ENCODE measurements around the gene TENT4B. TPM values are rescaled to one million over a fixed set of nuclear protein-coding genes. Genes with fewer than 3 reads are reported as not detected.

Gene TENT4B
- total and polyA plus RNA-seq, 2 experiments from 2014 or later: 7.7 to 14.8 TPM

DNA sequence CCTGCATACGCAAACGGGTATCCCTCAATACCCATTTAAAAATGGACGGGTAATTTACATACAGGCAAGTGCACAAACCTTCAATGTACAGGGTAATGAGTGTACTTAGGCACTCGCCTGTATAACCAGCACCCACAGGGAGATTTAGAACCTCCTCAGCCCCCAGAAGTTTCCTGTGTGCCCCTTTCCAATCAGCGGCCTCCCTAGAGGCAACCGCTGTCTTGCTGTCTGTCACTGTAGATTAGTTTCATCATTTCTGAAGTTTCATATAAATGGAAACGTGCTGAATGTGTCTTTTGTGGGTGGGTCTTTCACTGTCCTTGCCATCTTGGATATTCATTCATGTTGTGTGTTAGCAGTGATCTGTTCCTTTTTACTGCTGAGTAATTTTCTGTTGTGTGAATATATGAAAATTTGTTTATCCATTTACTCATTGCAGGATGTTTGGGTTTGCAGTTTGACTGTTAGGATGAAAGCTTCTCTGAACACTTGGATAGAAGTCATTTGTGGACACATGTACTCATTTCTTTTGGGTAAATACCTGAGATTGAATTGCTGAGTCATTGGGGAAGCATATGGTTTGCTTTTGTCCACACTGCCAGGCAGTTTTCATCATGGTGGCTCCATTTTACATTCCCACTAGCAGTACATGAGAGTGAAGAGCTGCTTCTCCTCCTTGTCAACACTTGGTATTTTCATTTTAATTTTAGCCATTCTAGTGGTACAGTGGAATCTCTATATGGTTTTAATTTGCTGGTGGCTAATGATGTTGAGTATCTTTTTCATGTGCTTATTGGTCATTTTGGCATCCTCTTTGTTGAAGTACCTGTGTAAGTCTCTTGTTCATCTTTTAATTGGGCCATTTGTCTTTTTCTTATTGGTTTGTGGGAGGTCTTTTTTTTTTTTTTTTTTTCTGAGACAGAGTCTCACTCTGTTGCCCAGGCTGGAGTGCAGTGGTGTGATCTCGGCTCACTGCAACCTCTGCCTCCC is 111.1 kb downstream of the TENT4B start:
- no peak overlapping the region for H3K4me2 ChIP-seq
- TF ChIP-seq CTCF (IDR thresholded peaks at IDR 0.05; ENCODE audit: poor library complexity) (no peak), EZH2phosphoT487 (IDR thresholded peaks at IDR 0.05; ENCODE audit: low read depth, severe bottlenecking, unreplicated experiment) (no peak), EZH2 (IDR thresholded peaks at IDR 0.05; ENCODE audit: borderline replicate concordance) (no peak)
- no peaks in the 10 kb centered on the region for H3K79me2 ChIP-seq
- no peaks in the 10 kb centered on the region for H4K20me1 ChIP-seq (ENCODE audit: insufficient read depth, poor library complexity, severe bottlenecking)
- no peak overlapping the region for H3K27ac ChIP-seq
- H3K4me1 ChIP-seq (ENCODE audit: insufficient read depth): peaks cover 25% of the 10 kb centered on the region
- H3K4me3 ChIP-seq: no peak overlapping the region
- no peaks in the 10 kb centered on the region for H3K27me3 ChIP-seq
- no peaks in the 10 kb centered on the region for H3K9me2 ChIP-seq (replicated peaks; ENCODE audit: insufficient read depth)
- 85% methylated on average over 8 of the region's 8 CpGs for WGBS (ENCODE audit: low lambda C conversion rate, missing lambda C conversion rate)
- H2AFZ ChIP-seq: no peak overlapping the region
- DNase-seq (ENCODE audit: low spot score): peak; percentile 4
- H3K9me3 ChIP-seq (ENCODE audit: low read depth): no peaks in the 10 kb centered on the region
- no peaks in the 10 kb centered on the region for H3K36me3 ChIP-seq (replicated peaks; ENCODE audit: insufficient read depth, low read depth)

GRCh38 chr16:50265260-50265659 is 112.2 kb downstream of the TENT4B start:
- H3K27me3 ChIP-seq: no peaks in the 10 kb centered on the region
- no peak overlapping the region for H3K27ac ChIP-seq
- no peaks in the 10 kb centered on the region for H3K9me3 ChIP-seq (ENCODE audit: low read depth)
- DNase-seq (ENCODE audit: low spot score): peak; percentile 14
- H2AFZ ChIP-seq: no peak overlapping the region
- H3K36me3 ChIP-seq (replicated peaks; ENCODE audit: insufficient read depth, low read depth): no peaks in the 10 kb centered on the region
- no peaks in the 10 kb centered on the region for H4K20me1 ChIP-seq (ENCODE audit: insufficient read depth, poor library complexity, severe bottlenecking)
- WGBS (ENCODE audit: low lambda C conversion rate, missing lambda C conversion rate): 74% methylated on average over 2 of the region's 2 CpGs
- peaks cover 25% of the 10 kb centered on the region for H3K4me1 ChIP-seq (ENCODE audit: insufficient read depth)
- H3K4me2 ChIP-seq: no peak overlapping the region
- no peak for TF ChIP-seq EZH2phosphoT487 (IDR thresholded peaks at IDR 0.05; ENCODE audit: low read depth, severe bottlenecking, unreplicated experiment)
- no peak for TF ChIP-seq EZH2 (IDR thresholded peaks at IDR 0.05; ENCODE audit: borderline replicate concordance)
- no peak for TF ChIP-seq CTCF (IDR thresholded peaks at IDR 0.05; ENCODE audit: poor library complexity)
- H3K4me3 ChIP-seq: no peak overlapping the region
- no peaks in the 10 kb centered on the region for H3K9me2 ChIP-seq (replicated peaks; ENCODE audit: insufficient read depth)
- no peaks in the 10 kb centered on the region for H3K79me2 ChIP-seq

- no peak for TF ChIP-seq EZH2 (IDR thresholded peaks at IDR 0.05; ENCODE audit: borderline replicate concordance)
- no peak for TF ChIP-seq CTCF (IDR thresholded peaks at IDR 0.05; ENCODE audit: poor library complexity)
- no peak for TF ChIP-seq EZH2phosphoT487 (IDR thresholded peaks at IDR 0.05; ENCODE audit: low read depth, severe bottlenecking, unreplicated experiment)
- no peak overlapping the region for H3K4me3 ChIP-seq
Measured at GRCh38 chr16:50265716-50266336, 112.7 kb downstream of the TENT4B start.

More at GRCh38 chr16:50265716-50266336, 112.7 kb downstream of the TENT4B start:
- peak overlapping the region; percentile 80 for H2AFZ ChIP-seq
- no peaks in the 10 kb centered on the region for H4K20me1 ChIP-seq (ENCODE audit: insufficient read depth, poor library complexity, severe bottlenecking)
- WGBS (ENCODE audit: low lambda C conversion rate, missing lambda C conversion rate): 94% methylated on average over 9 of the region's 10 CpGs
- no peaks in the 10 kb centered on the region for H3K36me3 ChIP-seq (replicated peaks; ENCODE audit: insufficient read depth, low read depth)
- peak overlapping the region; percentile 67 for H3K27ac ChIP-seq
- no peaks in the 10 kb centered on the region for H3K27me3 ChIP-seq
- H3K4me1 ChIP-seq (ENCODE audit: insufficient read depth): peaks cover 25% of the 10 kb centered on the region
- no peak for DNase-seq (ENCODE audit: low spot score)
- peak overlapping the region; percentile 73 for H3K4me2 ChIP-seq
- H3K9me3 ChIP-seq (ENCODE audit: low read depth): no peaks in the 10 kb centered on the region
- no peaks in the 10 kb centered on the region for H3K9me2 ChIP-seq (replicated peaks; ENCODE audit: insufficient read depth)
- H3K79me2 ChIP-seq: no peaks in the 10 kb centered on the region

All from hepatocyte (in vitro differentiated cells).